GM04504 (cell line): ENCODE measurements around the gene GOLGA6C.
"Not testable (repeated sequence)": the region's sequence is repeated elsewhere in the genome, so short reads cannot be mapped to it uniquely, and the experiment has no call there.

ENCODE experiments used
- DNase-seq: peaks from one replicate; pipeline ENCODE4 v3.0.0-alpha.2; 2012; ENCODE audit warnings: low read depth

Gene GOLGA6C

DNA sequence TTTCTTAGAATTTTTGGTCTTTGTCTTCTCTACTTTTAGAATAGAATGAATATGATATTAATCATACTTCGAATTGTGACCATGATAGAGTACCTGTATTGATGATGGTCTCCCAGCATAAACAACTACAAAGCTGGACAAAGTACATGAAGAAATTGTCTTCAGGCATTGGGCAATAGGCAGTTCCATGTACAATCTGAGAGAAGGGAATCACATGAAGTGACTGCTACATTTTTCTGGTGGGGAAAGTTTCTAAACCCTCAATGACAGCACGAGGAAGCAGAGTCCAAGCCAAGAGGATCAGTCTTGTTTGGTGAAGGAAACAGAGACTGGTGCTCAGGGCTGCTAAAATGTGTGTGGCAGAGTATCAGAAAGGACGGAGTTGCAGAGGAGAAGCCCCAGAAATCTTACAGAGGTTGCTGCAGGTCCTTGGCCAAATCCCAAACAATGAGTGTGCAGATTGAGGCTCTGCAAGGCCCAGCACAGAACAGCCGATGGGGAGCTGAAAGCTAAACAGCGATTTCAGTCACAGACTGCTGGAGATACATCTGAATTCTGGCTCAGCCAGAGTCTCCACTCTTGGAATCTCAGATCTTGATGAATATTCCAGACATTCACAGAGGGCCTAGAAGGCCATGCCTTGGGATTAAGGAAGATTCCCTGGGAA is 61.2 kb downstream of the GOLGA6C start:
- not testable (repeated sequence) for DNase-seq
